Stimulated activated CD4-positive, alpha-beta T cell treated with anti-CD3 and anti-CD28 coated beads, TNF-alpha, amount 100 ng/mL, for 24 hours (primary cell): ENCODE measurements around the gene HSPA12B.
A peak's percentile ranks its signal among the peaks of the same experiment; 100 is the strongest.

Experiments used
- DNase-seq, 3 experiments: peaks; one replicate each; pipeline ENCODE4 v3.0.0-alpha.2; 2020; ENCODE audit warnings: low read depth in 3 of 3

Gene HSPA12B

DNA sequence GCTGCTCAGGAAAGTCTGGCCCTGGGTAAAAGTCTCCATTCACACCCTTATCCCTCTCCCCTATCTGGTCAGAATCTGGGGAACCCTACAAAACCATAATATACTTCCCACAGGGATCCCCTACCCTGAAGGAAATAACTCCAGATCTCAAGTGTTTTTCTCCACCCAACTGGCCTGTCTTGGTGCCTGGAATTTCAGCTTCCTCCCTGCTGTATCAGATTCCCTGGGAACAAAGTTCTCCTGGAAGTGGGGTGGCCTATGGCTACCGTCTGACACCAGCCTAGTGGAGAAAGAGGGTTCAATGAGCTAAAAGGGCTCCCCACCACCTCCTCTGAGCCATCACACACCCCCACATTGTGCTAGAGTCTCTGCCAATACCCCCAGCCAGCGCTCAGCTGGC is 15.0 kb downstream of the HSPA12B start:
- no peak for DNase-seq

DNA sequence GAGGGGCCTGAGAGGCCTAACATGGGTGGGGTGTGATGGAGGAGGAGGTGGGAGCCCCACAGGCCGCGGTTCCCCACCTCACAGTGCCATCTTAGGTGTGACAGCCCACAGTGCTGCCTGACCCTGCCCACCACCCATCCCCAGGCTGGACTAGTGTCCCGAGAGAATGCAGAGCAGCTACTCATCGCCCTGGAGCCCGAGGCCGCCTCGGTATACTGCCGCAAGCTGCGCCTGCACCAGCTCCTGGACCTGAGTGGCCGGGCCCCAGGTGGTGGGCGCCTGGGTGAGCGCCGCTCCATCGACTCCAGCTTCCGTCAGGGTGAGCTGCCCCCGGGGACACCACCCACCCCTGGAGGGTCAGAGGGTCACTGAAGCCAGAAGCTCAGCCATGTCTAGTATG is 15.6 kb downstream of the HSPA12B start:
- no peak for DNase-seq

DNA sequence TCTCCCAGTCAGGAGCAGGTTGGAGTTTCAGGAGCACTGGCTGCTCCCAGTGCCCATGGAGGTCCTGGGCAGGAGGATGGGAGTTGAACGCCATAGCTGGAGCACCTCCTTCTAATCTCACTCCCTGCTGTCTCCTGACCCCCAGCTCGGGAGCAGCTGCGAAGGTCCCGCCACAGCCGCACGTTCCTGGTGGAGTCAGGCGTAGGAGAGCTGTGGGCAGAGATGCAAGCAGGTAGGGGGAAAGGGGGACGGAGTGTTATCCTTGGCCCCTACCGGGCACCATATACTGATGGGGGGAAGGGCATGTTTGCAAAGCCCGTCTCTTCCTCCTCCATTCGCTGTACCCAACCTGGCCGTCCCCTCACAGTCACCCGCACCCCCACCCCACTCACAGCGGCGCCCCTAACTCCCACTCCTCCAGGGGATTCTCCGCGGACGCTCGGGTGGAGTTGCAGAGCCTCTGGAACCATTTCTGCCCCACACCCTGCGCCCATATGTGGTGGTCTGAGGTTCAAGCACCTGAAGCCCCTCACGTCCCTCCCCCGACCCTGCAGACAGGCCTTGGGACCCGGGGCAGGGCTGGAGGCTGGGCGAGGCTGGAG is 16.7 kb downstream of the HSPA12B start:
- DNase-seq, result no peak

DNA sequence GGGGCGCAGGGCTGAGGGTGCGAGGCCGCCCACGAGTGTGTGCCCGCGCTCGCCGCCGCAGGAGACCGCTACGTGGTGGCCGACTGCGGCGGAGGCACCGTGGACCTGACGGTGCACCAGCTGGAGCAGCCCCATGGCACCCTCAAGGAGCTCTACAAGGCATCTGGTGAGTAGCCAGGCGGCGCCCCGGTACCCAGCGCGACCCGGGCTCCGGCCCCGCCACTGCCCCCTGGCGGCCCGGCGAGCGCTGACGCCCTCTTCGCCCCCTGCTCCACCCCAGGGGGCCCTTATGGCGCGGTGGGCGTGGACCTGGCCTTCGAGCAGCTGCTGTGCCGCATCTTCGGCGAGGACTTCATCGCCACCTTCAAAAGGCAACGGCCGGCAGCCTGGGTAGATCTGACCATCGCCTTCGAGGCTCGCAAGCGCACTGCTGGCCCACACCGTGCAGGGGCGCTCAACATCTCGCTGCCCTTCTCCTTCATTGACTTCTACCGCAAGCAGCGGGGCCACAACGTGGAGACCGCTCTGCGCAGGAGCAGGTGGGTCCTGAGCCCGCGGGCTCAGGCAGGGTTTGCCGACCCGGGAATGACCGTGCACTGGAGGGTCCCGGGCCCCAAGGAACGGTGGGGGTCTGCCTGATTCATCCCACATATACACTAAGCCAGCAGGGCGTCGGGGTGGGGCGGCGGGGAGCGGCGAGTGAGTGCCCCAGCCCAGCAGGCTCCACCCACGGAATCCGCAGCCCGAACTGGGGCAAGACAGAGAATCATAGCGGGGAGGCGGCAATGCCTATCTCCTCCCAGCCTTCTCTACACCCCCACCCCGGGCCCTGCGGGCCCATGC is 17.4 kb downstream of the HSPA12B start:
- DNase-seq, result peak in 1 of 3 experiments; percentile 37

DNA sequence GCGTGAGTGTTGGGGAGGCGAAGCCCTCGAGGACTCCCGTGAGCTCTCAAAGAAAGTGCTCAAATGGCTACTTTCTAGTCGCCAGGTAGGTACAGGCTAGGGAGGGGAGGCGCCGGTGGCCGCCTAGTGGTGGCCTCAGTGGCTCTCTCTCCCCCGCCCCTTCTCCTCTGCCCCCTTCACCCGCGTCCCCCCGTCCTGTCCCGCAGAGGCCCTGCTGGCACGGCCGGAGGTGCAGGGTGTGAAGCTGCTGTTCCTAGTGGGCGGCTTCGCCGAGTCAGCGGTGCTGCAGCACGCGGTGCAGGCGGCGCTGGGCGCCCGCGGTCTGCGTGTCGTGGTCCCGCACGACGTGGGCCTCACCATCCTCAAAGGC is 18.8 kb downstream of the HSPA12B start:
- no peak for DNase-seq

DNA sequence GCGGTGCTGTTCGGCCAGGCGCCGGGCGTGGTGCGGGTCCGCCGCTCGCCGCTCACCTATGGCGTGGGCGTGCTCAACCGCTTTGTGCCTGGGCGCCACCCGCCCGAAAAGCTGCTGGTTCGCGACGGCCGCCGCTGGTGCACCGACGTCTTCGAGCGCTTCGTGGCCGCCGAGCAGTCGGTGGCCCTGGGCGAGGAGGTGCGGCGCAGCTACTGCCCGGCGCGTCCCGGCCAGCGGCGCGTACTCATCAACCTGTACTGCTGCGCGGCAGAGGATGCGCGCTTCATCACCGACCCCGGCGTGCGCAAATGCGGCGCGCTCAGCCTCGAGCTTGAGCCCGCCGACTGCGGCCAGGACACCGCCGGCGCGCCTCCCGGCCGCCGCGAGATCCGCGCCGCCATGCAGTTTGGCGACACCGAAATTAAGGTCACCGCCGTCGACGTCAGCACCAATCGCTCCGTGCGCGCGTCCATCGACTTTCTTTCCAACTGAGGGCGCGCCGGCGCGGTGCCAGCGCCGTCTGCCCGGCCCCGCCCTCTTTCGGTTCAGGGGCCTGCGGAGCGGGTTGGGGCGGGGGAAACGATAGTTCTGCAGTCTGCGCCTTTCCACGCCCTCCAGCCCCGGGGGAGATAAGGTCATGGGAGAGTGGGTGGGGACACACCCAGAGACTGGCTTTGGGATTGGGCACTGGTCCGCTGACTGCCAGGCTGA is 19.3 kb downstream of the HSPA12B start:
- peak in 2 of 3 experiments; percentile 22 to 63 for DNase-seq

DNA sequence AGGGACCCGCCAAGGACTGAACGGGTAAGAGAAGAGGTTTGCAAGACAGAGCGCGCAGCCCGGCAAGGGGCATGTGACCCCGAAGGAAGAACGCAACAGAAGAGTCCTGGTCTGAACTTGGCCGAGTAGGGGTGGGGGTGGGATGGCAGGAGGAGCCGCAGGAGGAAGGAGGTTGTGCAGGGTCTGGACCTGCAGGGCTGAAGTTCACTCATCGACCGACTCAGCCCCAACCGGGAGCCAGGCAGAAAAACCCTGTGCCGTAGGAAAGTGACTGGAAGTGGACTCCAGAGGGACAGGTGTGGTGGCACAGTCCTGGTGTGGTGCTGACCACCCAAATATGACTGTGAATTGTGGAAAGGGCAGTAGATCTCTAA is 19.9 kb downstream of the HSPA12B start:
- DNase-seq, result no peak

DNA sequence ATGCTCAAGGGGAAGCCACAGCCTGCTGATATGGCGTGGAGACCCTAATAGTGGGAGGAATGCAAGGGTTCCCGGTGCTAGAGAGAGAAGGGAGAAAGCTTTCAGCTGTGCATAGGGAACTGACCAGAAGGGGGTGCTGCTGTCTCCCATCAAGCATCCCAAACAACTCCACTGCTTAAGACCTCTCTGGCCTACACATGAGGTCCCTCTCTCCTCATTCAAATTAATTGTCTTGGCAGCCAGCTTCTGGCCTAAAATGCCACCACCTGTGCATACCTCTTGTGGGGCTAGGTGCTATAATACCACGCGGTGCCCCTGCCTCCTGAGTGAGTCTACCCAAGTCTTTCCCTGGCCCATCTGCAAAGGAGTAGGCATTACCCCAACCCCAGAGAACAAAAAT is 20.6 kb downstream of the HSPA12B start:
- peak in 2 of 3 experiments; percentile 40 to 47 for DNase-seq

DNA sequence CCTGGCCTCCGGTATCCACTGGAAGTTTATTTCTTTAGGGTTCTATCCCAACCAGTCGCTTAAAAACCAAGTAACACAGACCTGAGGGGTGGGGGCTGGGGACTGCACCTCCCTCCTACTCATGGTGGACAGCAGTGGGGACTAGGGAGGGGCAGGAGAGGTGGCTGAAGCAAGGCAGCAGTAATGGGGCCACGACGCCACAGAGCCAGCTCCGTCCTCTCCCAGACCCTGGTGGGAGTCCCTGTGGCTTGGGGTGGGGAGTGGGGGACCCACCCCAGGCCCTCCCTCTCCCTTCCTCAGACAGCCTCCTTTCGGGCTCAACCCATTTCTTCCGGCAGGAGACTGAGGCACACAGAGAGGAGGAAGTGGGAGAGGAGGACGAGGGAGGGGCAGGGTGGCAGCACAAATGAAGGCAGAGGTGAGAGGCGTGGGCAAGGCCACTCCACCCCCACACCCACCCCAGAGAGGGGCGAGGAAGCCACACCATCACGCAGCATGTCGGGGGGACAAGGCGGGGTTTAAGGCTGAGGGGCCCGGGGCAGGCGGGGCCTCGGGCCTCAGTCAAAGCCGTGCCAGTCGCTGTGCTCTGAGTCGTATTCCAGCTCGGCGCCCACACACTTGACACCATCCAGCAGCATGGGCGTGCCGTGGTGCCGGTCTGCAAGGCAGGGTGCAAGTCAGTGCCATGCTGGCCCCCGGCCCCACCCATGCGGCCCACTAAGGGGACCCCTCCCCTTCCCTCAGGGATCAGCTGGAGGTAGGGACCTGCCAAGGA is 21.2 kb downstream of the HSPA12B start:
- DNase-seq, result no peak

DNA sequence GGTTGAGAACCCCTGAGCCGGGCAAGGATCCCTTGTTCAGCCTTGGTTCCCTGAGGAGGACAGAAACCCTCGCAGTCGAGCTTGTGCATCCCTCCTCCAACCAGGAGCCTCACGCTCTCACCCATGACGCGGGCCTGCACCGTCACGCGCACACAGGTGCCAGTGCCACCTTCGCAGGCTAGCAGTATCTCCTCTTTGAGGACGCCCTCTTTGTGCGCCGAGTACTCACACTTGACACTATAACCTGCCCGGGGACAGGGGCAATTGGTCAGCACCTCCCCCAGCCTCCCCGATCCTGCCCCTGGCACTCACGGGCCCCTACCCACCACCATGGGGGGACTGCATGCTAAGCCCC is 21.8 kb downstream of the HSPA12B start:
- DNase-seq, result no peak

DNA sequence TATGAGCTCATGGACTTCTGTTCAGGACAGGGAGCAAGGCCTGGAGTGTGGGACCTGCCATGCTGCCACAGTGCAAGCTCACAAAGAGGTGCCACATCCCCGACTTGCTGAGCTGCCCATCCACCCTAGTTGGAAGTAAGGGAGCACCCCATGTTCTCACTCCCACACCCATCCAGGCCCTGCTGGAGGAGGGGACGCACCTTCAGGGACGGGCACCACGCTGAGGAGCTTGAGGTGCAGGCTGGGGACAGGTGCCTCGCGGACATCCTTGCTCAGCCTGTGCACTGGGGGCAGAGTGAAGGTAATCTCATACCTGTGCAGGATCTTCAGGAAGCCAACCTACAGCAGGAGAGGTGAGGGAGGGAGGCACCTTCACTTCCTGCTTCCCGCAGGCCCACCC is 22.8 kb downstream of the HSPA12B start:
- no peak for DNase-seq

DNA sequence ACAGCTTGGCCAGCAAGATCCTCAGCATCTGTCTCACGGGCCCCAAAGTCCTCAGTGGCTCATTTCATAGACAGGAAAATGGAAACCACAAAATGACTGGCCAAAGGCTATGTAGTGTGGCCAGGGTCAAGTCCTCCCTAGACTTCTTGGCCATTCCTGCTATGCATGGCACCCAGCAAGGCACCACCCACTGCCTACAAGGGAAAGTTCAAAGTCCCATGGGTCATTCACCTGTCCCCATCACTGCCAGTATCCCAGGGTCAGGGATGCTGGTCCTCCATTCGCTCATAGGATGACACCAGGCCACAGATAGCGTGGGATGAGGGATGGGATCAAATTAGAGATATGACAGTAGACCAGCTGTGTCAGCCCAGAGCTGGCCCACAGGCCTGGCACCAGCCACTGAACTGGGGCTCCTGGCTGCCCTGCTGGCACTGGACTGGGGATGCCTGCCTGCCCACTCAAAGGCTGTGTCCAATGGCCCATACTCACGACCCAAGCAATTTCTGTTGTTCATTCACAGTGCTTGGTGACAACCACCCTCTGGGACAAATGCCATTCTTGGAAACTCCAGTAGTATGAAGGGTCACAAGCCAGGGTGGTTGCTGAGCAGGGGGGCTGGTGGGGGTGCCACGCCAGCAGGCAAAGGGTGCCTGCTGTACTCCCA is 23.5 kb downstream of the HSPA12B start:
- no peak for DNase-seq

DNA sequence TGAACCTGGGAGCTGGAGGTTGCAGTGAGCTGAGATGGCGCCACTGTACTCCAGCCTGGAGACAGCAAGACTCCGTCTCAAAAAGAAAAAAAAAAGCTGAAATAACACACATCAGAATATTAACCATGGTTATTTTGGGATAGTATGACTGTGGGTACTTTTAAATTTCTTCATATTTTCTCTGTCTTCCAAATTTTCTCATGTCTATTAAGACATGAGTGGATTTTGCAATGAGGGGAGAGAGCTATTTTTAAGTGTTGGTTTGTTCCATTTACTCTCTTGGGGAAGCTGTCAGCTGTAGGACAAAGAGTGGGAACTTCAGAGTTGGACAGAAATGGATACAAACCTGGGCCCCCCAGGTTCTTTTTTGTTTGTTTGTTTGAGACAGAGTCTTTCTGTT is 24.8 kb downstream of the HSPA12B start:
- no peak for DNase-seq

DNA sequence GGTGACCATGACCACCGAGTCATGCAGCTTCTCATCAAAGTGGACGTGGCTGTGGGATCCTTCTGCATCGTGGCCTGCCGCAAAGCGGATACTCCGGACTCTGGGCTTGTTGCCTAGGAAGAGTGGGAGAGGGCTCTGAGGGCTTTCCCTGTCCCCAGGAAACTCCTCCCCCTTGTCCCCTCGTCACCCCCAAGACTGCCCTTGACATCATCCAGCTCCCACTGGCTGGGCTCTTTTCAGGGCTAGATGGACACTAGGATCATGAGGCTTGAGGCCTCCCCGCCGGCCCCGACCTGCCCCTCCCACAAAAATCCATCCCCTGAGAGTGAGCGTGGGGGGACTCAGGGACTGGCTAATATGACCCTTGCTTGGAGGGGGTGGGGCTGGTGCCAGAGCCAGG is 26.1 kb downstream of the HSPA12B start:
- DNase-seq, result no peak

DNA sequence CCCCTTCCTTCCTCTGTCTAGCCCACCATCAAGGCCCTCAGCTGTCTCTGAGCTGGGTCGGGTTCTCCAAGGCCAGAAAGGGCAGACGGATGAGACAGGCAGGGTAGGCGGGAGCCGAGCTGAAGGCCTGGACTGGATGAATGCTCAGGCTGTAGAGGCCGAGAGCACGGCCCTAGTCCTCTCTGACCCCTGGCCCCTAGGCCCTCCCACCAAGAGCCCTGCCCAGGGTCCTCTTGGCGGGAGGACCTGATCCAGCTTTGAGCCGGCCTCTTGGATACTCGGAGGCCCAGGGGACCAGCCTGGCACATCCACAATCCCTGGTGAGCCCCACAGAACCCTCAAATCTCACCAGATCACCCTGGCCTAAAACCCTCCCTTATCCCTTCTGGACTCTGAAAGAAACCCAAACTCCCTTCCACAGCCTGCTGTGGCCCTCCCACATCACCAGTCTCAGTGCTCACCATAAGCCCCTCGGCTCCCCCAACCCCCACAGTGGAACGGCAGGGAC is 26.9 kb downstream of the HSPA12B start:
- no peak for DNase-seq

DNA sequence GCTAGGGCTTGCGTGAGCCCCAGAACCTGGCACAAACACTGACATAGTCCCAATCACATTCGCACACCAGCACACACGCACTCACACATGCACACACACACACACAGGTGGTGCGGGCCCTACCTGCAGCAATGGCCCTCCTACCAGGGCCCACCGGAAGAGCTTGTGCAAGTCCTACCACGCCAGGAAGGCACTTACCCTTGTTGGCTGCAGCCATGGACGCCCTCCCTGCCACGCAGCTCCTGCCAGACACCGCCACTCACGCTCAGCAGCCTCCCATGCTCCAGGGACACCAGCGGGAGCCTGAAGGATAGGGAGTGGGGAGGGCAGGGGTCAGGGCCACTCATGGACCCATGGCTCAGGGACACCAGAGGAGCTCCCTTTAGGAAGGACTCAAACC is 27.4 kb downstream of the HSPA12B start:
- DNase-seq, result no peak

DNA sequence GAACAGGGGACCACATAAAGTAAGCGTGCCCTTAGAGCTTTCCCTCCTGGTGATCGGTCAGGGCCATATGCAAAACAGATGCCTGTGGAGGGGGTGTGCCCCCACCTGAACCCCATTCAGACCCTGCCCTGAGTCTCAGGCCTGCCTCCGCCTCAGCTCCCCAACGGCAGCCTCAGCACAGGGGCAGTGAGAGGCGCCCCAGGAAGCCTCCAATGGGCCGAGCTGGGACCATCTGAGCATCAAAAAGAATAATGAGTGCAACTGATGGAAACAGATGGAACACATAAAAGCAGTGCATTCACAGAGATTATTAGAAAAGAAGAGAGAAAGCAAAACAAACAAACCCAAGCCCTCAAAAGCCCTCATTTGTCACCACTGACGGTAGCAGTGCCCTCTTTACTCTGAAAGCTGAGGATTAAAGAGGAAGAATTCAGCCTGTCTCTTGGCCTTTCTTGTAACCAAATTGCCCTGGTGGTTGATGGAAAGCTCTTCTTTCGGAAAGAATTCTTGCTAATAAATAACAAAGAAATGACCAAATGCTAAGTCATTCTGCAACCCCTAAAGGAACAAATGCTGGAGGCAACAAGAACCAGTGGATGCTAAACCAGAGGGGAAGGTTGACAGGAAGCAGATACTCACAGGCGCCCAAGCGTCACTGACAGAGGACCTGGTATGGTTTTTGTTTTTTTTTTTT is 28.3 kb downstream of the HSPA12B start:
- DNase-seq, result no peak

DNA sequence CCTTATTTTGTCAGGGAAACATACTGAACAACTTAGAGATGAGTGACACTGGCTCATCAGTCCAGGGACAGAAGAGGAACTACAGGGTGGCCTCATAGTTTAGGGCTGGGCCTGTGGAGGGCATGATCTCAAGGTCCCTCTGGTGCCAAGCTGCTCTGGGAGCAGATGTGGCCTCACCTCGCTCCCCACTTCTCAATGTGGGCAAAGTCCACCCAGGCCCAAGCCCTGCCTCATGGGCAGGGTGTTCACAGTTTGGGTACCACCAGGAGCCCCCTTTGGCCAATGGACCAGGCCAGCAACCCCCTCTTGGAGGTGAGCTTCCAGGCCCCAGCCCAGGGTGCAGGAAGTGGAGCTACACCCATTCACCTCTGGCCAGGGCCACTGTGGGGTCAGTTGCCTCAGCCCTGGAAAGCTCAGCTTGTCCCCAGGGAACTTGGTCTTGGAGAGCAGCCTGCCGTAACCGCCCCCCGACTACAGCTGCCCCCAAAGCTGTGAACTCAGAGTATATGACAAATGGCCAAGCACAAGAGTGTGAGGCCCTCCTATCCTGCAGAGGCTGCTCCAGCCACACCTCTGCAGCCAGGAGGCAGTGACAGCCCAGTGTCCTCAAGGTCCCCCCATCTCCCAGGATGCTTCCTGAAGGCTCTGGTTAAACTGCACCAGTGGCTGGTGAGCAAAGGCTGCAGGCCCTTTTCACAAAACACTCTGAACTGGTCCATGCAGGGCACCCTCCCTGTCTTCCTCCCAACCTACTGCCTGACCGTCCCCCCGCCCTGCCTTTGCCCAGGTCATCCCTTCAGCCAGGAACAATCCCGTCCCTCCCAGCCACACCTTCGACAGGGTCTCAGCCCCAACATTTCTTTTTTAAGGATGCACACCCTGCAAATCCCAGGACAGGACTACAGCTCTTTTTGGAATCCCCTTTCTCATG is 31.5 kb downstream of the HSPA12B start:
- DNase-seq, result no peak

DNA sequence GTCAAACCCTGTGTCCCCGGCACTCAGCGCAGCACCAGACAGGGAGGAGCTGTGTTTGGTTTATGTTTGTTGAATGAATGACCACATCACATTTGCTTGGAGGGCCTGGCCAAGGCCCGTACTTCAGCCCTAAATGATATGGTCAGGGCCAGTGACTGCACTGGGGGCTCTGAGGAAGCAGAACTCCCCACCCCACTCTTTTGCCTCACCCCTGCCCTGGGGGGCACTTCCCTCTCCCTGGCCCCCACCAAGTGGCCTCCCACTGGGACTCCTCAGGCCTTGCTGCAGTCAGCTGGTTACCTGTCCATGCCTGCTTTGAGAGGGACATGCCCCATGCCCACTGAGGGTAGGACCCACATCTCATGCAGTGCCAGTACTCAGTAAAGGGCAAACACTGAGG is 32.2 kb downstream of the HSPA12B start:
- DNase-seq, result no peak
